Embryonic facial prominence (tissue), 1 donor: ENCODE measurements around the gene FAM78B.

Experiments used
- DNase-seq: peaks from one replicate; pipeline ENCODE4 v3.0.0-alpha.2; 2016; ENCODE audit errors: extremely low spot score

The FAM78B gene

GRCh38 chr1:166120281-166120680, 46.5 kb downstream of the FAM78B start:
- DNase-seq: no peak

GRCh38 chr1:166119471-166119965, 47.3 kb downstream of the FAM78B start:
- DNase-seq: no peak

- DNase-seq: no peak
Measured at GRCh38 chr1:166117776-166118175, 49.0 kb downstream of the FAM78B start.

- no peak for DNase-seq
Measured at GRCh38 chr1:166116026-166116425, 50.8 kb downstream of the FAM78B start.

GRCh38 chr1:166114419-166114818, 52.4 kb downstream of the FAM78B start:
- no peak for DNase-seq

- DNase-seq: no peak
Measured at GRCh38 chr1:166113630-166114029, 53.2 kb downstream of the FAM78B start.

GRCh38 chr1:166113031-166113430, 53.8 kb downstream of the FAM78B start:
- DNase-seq: no peak

GRCh38 chr1:166112425-166112824, 54.4 kb downstream of the FAM78B start:
- no peak for DNase-seq

GRCh38 chr1:166111430-166111829, 55.4 kb downstream of the FAM78B start:
- DNase-seq: no peak

- no peak for DNase-seq
Measured at GRCh38 chr1:166090244-166090643, 76.6 kb downstream of the FAM78B start.

GRCh38 chr1:166089804-166090203, 77.0 kb downstream of the FAM78B start:
- no peak for DNase-seq

GRCh38 chr1:166088572-166088955, 78.2 kb downstream of the FAM78B start:
- DNase-seq: no peak

- no peak for DNase-seq
Measured at GRCh38 chr1:166087734-166088571, 78.8 kb downstream of the FAM78B start.

- DNase-seq: no peak
Measured at GRCh38 chr1:166086113-166086883, 80.5 kb downstream of the FAM78B start.

- DNase-seq: no peak
Measured at GRCh38 chr1:166084613-166085012, 82.2 kb downstream of the FAM78B start.

- DNase-seq: no peak
Measured at GRCh38 chr1:166083887-166084286, 82.9 kb downstream of the FAM78B start.

- DNase-seq: no peak
Measured at GRCh38 chr1:166082601-166083000, 84.2 kb downstream of the FAM78B start.

GRCh38 chr1:166080967-166081870, 85.6 kb downstream of the FAM78B start:
- no peak for DNase-seq

GRCh38 chr1:166080277-166080966, 86.4 kb downstream of the FAM78B start:
- no peak for DNase-seq

- DNase-seq: no peak
Measured at GRCh38 chr1:166079276-166079675, 87.5 kb downstream of the FAM78B start.

GRCh38 chr1:166073489-166073888, 93.3 kb downstream of the FAM78B start:
- no peak for DNase-seq
